GM23248 (cell line): ENCODE measurements around the gene ZBTB17.

Experiments used
- EZH2 ChIP-seq: fragments of 200-600 bp; sonication (generic); IDR thresholded peaks from 2 replicates; pipeline ENCODE4 v1.6.1; 2018; ENCODE audit warnings: antibody characterized with exemption, mild to moderate bottlenecking; ENCODE audit not compliant: insufficient read depth, poor library complexity, severe bottlenecking
- EZH2phosphoT487 ChIP-seq: fragments of 200-600 bp; sonication (generic); IDR thresholded peaks from 2 replicates; pipeline ENCODE4 v1.6.1; 2018; ENCODE audit warnings: antibody characterized with exemption, moderate library complexity, mild to moderate bottlenecking, low read depth; ENCODE audit not compliant: insufficient read depth

GRCh38 chr1:15991427-15992186, 15.7 kb upstream of the ZBTB17 start:
- TF ChIP-seq EZH2 (no peak), EZH2phosphoT487 (no peak)
